ENCODE measurements around the gene KLF3. TPM values are rescaled to one million over a fixed set of nuclear protein-coding genes. Genes with fewer than 3 reads are reported as not detected.
A peak's percentile ranks its signal among the peaks of the same experiment; 100 is the strongest.
"Not testable (repeated sequence)": the region's sequence is repeated elsewhere in the genome, so short reads cannot be mapped to it uniquely, and the experiment has no call there.

Gene KLF3
- 9.5 and 11.6 TPM in 2 replicates for total RNA-seq (2014; rRNA removed; shearing (Covaris generic))
- 18.8 and 26.1 TPM in 2 replicates for polyA plus RNA-seq (2015; cell fraction: cytosol; rRNA removed)
- polyA plus RNA-seq (2015; cell fraction: nucleus; rRNA removed): 22.1 and 23.1 TPM in 2 replicates

- in situ Hi-C loops (cut with HindIII; ENCODE audit: low pct_unique_long_range_greater_than_20kb, low sequenced_read_pairs): loop anchor here (10.0 kb wide), 1 partner anchor 349 kb away; no protein-coding TSS in a partner anchor
- peak; percentile 84 for DNase-seq (ENCODE audit: low read depth, low spot score)
Measured at GRCh38 chr4:38663801-38664705, at the start of gene KLF3. KLF3 (plus strand) TSS chr4:38664199; CDS start chr4:38680626, 16,427 bp downstream.

- in situ Hi-C loops (cut with HindIII; ENCODE audit: low pct_unique_long_range_greater_than_20kb, low sequenced_read_pairs): no loop called here
- no peak for DNase-seq (ENCODE audit: low read depth, low spot score)
Measured at GRCh38 chr4:38614231-38614630, 49.8 kb upstream of the KLF3 start.

- DNase-seq (ENCODE audit: low read depth, low spot score): peak; percentile 51
- in situ Hi-C loops (cut with HindIII; ENCODE audit: low pct_unique_long_range_greater_than_20kb, low sequenced_read_pairs): no loop called here
Measured at GRCh38 chr4:38615847-38616246, 48.2 kb upstream of the KLF3 start.

- in situ Hi-C loops (cut with HindIII; ENCODE audit: low pct_unique_long_range_greater_than_20kb, low sequenced_read_pairs): no loop called here
- no peak for DNase-seq (ENCODE audit: low read depth, low spot score)
Measured at GRCh38 chr4:38618505-38618904, 45.5 kb upstream of the KLF3 start.

GRCh38 chr4:38619316-38619715, 44.7 kb upstream of the KLF3 start:
- in situ Hi-C loops (cut with HindIII; ENCODE audit: low pct_unique_long_range_greater_than_20kb, low sequenced_read_pairs): no loop called here
- DNase-seq (ENCODE audit: low read depth, low spot score): no peak

GRCh38 chr4:38620065-38620464, 43.9 kb upstream of the KLF3 start:
- DNase-seq (ENCODE audit: low read depth, low spot score): no peak
- in situ Hi-C loops (cut with HindIII; ENCODE audit: low pct_unique_long_range_greater_than_20kb, low sequenced_read_pairs): no loop called here

GRCh38 chr4:38620527-38621027, 43.4 kb upstream of the KLF3 start:
- in situ Hi-C loops (cut with HindIII; ENCODE audit: low pct_unique_long_range_greater_than_20kb, low sequenced_read_pairs): no loop called here
- DNase-seq (ENCODE audit: low read depth, low spot score): no peak

GRCh38 chr4:38621028-38621684, 42.8 kb upstream of the KLF3 start:
- DNase-seq (ENCODE audit: low read depth, low spot score): peak; percentile 26
- in situ Hi-C loops (cut with HindIII; ENCODE audit: low pct_unique_long_range_greater_than_20kb, low sequenced_read_pairs): no loop called here

- no peak for DNase-seq (ENCODE audit: low read depth, low spot score)
- in situ Hi-C loops (cut with HindIII; ENCODE audit: low pct_unique_long_range_greater_than_20kb, low sequenced_read_pairs): no loop called here
Measured at GRCh38 chr4:38621831-38622230, 42.2 kb upstream of the KLF3 start.

- DNase-seq (ENCODE audit: low read depth, low spot score); in situ Hi-C loops (cut with HindIII; ENCODE audit: low pct_unique_long_range_greater_than_20kb, low sequenced_read_pairs): not testable (repeated sequence)
Measured at GRCh38 chr4:38622340-38622739, 41.7 kb upstream of the KLF3 start.

- DNase-seq (ENCODE audit: low read depth, low spot score): peak; percentile 90
- in situ Hi-C loops (cut with HindIII; ENCODE audit: low pct_unique_long_range_greater_than_20kb, low sequenced_read_pairs): no loop called here
Measured at GRCh38 chr4:38623260-38623659, 40.7 kb upstream of the KLF3 start.

- in situ Hi-C loops (cut with HindIII; ENCODE audit: low pct_unique_long_range_greater_than_20kb, low sequenced_read_pairs): no loop called here
- DNase-seq (ENCODE audit: low read depth, low spot score): no peak
Measured at GRCh38 chr4:38624311-38624710, 39.7 kb upstream of the KLF3 start.

- in situ Hi-C loops (cut with HindIII; ENCODE audit: low pct_unique_long_range_greater_than_20kb, low sequenced_read_pairs): no loop called here
- DNase-seq (ENCODE audit: low read depth, low spot score): no peak
Measured at GRCh38 chr4:38625508-38625907, 38.5 kb upstream of the KLF3 start.

GRCh38 chr4:38626901-38627444, 37.0 kb upstream of the KLF3 start:
- in situ Hi-C loops (cut with HindIII; ENCODE audit: low pct_unique_long_range_greater_than_20kb, low sequenced_read_pairs); DNase-seq (ENCODE audit: low read depth, low spot score): not testable (repeated sequence)

- DNase-seq (ENCODE audit: low read depth, low spot score): no peak
- in situ Hi-C loops (cut with HindIII; ENCODE audit: low pct_unique_long_range_greater_than_20kb, low sequenced_read_pairs): no loop called here
Measured at GRCh38 chr4:38630519-38630918, 33.5 kb upstream of the KLF3 start.

GRCh38 chr4:38634047-38634759, 29.8 kb upstream of the KLF3 start:
- peak; percentile 22 for DNase-seq (ENCODE audit: low read depth, low spot score)
- in situ Hi-C loops (cut with HindIII; ENCODE audit: low pct_unique_long_range_greater_than_20kb, low sequenced_read_pairs): no loop called here

GRCh38 chr4:38639242-38639641, 24.8 kb upstream of the KLF3 start:
- DNase-seq (ENCODE audit: low read depth, low spot score): no peak
- in situ Hi-C loops (cut with HindIII; ENCODE audit: low pct_unique_long_range_greater_than_20kb, low sequenced_read_pairs): no loop called here
